Neutrophil (primary cell): ENCODE results near the gene TMEM145.
A peak's percentile ranks its signal among the peaks of the same experiment; 100 is the strongest.

Experiments used
- H3K27ac ChIP-seq: fragments of 200-600 bp; sonication (generic); 2 replicates; pipeline ENCODE4 v1.5.1; 2016; ENCODE audit warnings: mild to moderate bottlenecking, moderate library complexity
- H3K27me3 ChIP-seq: fragments of 200-600 bp; sonication (generic); 2 replicates; pipeline ENCODE4 v1.6.0; 2016; ENCODE audit warnings: mild to moderate bottlenecking
- H3K36me3 ChIP-seq: fragments of 200-600 bp; sonication (generic); 2 replicates; pipeline ENCODE4 v1.5.1; 2017
- H3K4me1 ChIP-seq, 2 experiments: fragments of 200-600 bp in 1 of 2; sonication (generic) in 1 of 2; 1 replicate in 1 of 2; 2 replicates in 1 of 2; pipeline versions ENCODE4 v1.5.1 to v1.6.1; 2013 to 2016; ENCODE audit warnings: low read depth in 1 of 2, low read length in 1 of 2, mild to moderate bottlenecking in 1 of 2, moderate library complexity in 1 of 2; ENCODE audit not compliant: control insufficient read depth in 1 of 2, insufficient read depth in 1 of 2
- H3K4me3 ChIP-seq, 2 experiments: fragments of 200-600 bp in 1 of 2; sonication (generic) in 1 of 2; 1 replicate in 1 of 2; 2 replicates in 1 of 2; pipeline ENCODE4 v1.5.1; 2013 to 2016; ENCODE audit warnings: low read depth in 1 of 2, low read length in 1 of 2, mild to moderate bottlenecking in 1 of 2, moderate library complexity in 1 of 2
- H3K9me3 ChIP-seq: fragments of 200-600 bp; sonication (generic); 2 replicates; pipeline ENCODE4 v1.5.1; 2016
- CTCF ChIP-seq: fragments of 200-600 bp; sonication (generic); IDR thresholded peaks from 2 replicates; pipeline ENCODE4 v1.5.1; 2016; ENCODE audit warnings: antibody characterized with exemption

TMEM145 gene

GRCh38 chr19:42269478-42270345 lies 43.4 kb upstream of the TMEM145 start:
- Histone ChIP-seq H3K4me1 (peaks cover 32 to 39% of the 10 kb centered on the region in 2 experiments), H3K4me3 (peak overlapping the region; percentile 72 to 83), H3K27me3 (no peaks in the 10 kb centered on the region), H3K9me3 (no peaks in the 10 kb centered on the region), H3K36me3 (peaks cover 33% of the 10 kb centered on the region), H3K27ac (peak overlapping the region; percentile 99)
- no peak for TF ChIP-seq CTCF

GRCh38 chr19:42270346-42271044 lies 42.6 kb upstream of the TMEM145 start:
- Histone ChIP-seq H3K36me3 (peaks cover 39% of the 10 kb centered on the region), H3K4me3 (peak overlapping the region; percentile 72 to 83), H3K27ac (peak overlapping the region; percentile 99), H3K27me3 (no peaks in the 10 kb centered on the region), H3K9me3 (no peaks in the 10 kb centered on the region), H3K4me1 (peaks cover 32 to 39% of the 10 kb centered on the region in 2 experiments)
- peak; percentile 29 for TF ChIP-seq CTCF

GRCh38 chr19:42271045-42271419 lies 42.1 kb upstream of the TMEM145 start:
- Histone ChIP-seq H3K36me3 (peaks cover 40% of the 10 kb centered on the region), H3K4me3 (peak overlapping the region; percentile 72 to 83), H3K27ac (peak overlapping the region; percentile 99)

GRCh38 chr19:42271861-42272534 lies 41.1 kb upstream of the TMEM145 start:
- peaks cover 32 to 47% of the 10 kb centered on the region in 2 experiments for H3K4me1 ChIP-seq

More at GRCh38 chr19:42271045-42271419, 42.1 kb upstream of the TMEM145 start:
- Histone ChIP-seq H3K27me3 (no peaks in the 10 kb centered on the region), H3K4me1 (peaks cover 32 to 41% of the 10 kb centered on the region in 2 experiments), H3K9me3 (no peaks in the 10 kb centered on the region)
- TF ChIP-seq CTCF: no peak

More at GRCh38 chr19:42271861-42272534, 41.1 kb upstream of the TMEM145 start:
- Histone ChIP-seq H3K27ac (peak overlapping the region; percentile 99), H3K36me3 (peaks cover 50% of the 10 kb centered on the region), H3K9me3 (no peaks in the 10 kb centered on the region), H3K4me3 (no peak overlapping the region), H3K27me3 (no peaks in the 10 kb centered on the region)
- no peak for TF ChIP-seq CTCF
